ENCODE data around the gene PPM1H.

PPM1H gene

GRCh38 chr12:62701492-62701891 lies 233.5 kb downstream of the PPM1H start:
- DNase-seq = no peak

- peak; percentile 49 for DNase-seq
These were observed 234.7 kb downstream of the PPM1H start for GRCh38 chr12:62700091-62700880.

- DNase-seq = no peak
These were observed 236.2 kb downstream of the PPM1H start for GRCh38 chr12:62698701-62699101.

GRCh38 chr12:62697893-62698292 lies 237.1 kb downstream of the PPM1H start:
- peak; percentile 84 for DNase-seq

GRCh38 chr12:62695696-62696095 lies 239.3 kb downstream of the PPM1H start:
- no peak for DNase-seq

GRCh38 chr12:62694632-62695031 lies 240.3 kb downstream of the PPM1H start:
- DNase-seq = no peak

- DNase-seq = no peak
These were observed 240.8 kb downstream of the PPM1H start for GRCh38 chr12:62694116-62694515.

GRCh38 chr12:62693376-62694050 lies 241.4 kb downstream of the PPM1H start:
- DNase-seq = no peak

GRCh38 chr12:62692884-62693283 lies 242.1 kb downstream of the PPM1H start:
- DNase-seq = no peak

- no peak for DNase-seq
These were observed 243.6 kb downstream of the PPM1H start for GRCh38 chr12:62691309-62691708.

- no peak for DNase-seq
These were observed 245.7 kb downstream of the PPM1H start for GRCh38 chr12:62689042-62689839.

- no peak for DNase-seq
These were observed 248.0 kb downstream of the PPM1H start for GRCh38 chr12:62686938-62687337.

- DNase-seq = no peak
These were observed 250.2 kb downstream of the PPM1H start for GRCh38 chr12:62684570-62685295.

GRCh38 chr12:62683776-62684569 lies 251.0 kb downstream of the PPM1H start:
- no peak for DNase-seq

GRCh38 chr12:62681306-62681705 lies 253.6 kb downstream of the PPM1H start:
- DNase-seq = no peak

GRCh38 chr12:62679608-62680007 lies 255.3 kb downstream of the PPM1H start:
- DNase-seq = no peak

GRCh38 chr12:62677355-62677754 lies 257.6 kb downstream of the PPM1H start:
- no peak for DNase-seq

GRCh38 chr12:62676521-62677307 lies 258.2 kb downstream of the PPM1H start:
- no peak for DNase-seq

- no peak for DNase-seq
These were observed 261.7 kb downstream of the PPM1H start for GRCh38 chr12:62673028-62673815.

GRCh38 chr12:62670986-62671720 lies 263.8 kb downstream of the PPM1H start:
- DNase-seq = peak; percentile 17

Measured in inflammatory macrophage treated with lipopolysaccharide for 4 hours (primary cell).